PFSK-1 (cell line): Measurements from ENCODE around the gene ELMO2. TPM values are rescaled to one million over a fixed set of nuclear protein-coding genes. Genes with fewer than 3 reads are reported as not detected.

Source experiments
- FOXP2 ChIP-seq: optimal IDR thresholded peaks from 2 replicates; pipeline ENCODE3; 2011; ENCODE audit warnings: borderline replicate concordance, control low read depth, inconsistent platforms; ENCODE audit not compliant: insufficient read depth; ENCODE audit errors: extremely low read length, extremely low read depth
- POLR2AphosphoS5 ChIP-seq: IDR thresholded peaks from 2 replicates; pipeline ENCODE4 v1.6.1; 2012; ENCODE audit warnings: low read depth, mild to moderate bottlenecking, control low read depth, low read length, moderate library complexity
- REST ChIP-seq, 2 experiments: IDR thresholded peaks; 2 replicates each; pipeline versions ENCODE4 v1.6.1 to v1.8.0; 2011 to 2012; ENCODE audit warnings: low read depth in 2 of 2, low read length in 2 of 2, control low read depth in 1 of 2, inconsistent platforms in 1 of 2, mild to moderate bottlenecking in 1 of 2, moderate library complexity in 1 of 2; ENCODE audit not compliant: insufficient read depth in 1 of 2
- SIN3A ChIP-seq: IDR thresholded peaks from 2 replicates; pipeline ENCODE4 v1.6.1; 2012; ENCODE audit warnings: mild to moderate bottlenecking, low read length, moderate library complexity, borderline replicate concordance; ENCODE audit not compliant: insufficient read depth
- TAF1 ChIP-seq: IDR thresholded peaks from 2 replicates; pipeline ENCODE4 v1.6.1; 2012; ENCODE audit warnings: low read length, control low read depth, borderline replicate concordance; ENCODE audit not compliant: insufficient read depth
- polyA plus RNA-seq: library from polyadenylated mRNA; unstranded; fragments of >200 nt; gene quantifications from one replicate; pipeline ENCODE4 v1.2.1, GENCODE V29; 2012; ENCODE audit warnings: low read depth, missing spikeins; ENCODE audit not compliant: insufficient read length

ELMO2 gene
- polyA plus RNA-seq, result 37.7 TPM

DNA sequence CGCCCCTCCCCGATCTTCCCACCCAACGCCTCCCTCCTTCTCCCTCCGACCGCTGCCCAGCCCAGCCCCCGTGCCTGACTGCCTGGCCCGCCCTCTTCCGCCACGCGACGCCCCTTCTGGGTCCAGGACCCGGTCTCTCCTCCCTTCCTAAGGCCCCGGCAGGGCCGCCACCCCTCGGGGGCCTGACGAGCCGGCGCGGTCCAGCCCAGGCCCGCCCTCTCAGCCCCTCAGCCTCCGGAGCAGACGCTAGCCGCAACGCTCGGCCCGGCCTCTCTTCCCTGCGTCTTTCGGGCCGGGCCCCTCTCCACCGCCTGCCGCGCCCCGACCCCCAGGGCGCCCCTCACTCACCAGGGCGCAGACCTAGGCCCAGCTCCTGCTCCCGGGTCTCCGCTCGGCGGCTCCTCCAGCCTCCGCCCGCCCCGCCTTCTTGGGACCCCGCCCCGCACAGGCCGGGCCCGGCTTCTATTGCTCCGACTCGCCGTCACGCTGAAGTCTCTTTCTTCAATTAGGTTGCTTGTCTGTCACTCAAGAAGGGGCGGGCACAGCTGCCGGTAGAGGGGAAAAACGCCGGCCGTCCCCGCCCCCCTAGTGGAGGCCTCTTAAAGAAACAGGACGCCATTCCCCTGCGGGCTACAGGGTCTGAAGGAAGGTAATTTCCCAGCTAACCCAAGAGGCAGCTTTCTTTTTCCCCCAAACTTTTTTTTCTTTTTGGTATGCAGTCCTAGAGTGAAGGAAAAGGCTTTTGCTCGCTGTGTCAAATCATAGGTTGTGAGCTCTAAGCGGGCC, at the start of gene ELMO2:
Gene ELMO2 (minus strand): TSS at position 416 of the 786 bp plus-strand sequence. CDS start 12,133 bp downstream, outside the sequence.
- TF ChIP-seq SIN3A (no peak), FOXP2 (peak; percentile 42), POLR2AphosphoS5 (peak; percentile 44)

GRCh38 chr20:46455729-46456128, 49.3 kb upstream of the ELMO2 start:
- TF ChIP-seq REST (IDR thresholded peaks at IDR 0.05; ENCODE audit: insufficient read depth in 1 of 2, low read depth in 2 of 2, low read length in 2 of 2), result no peak
- no peak for TF ChIP-seq FOXP2
- no peak for TF ChIP-seq TAF1
- no peak for TF ChIP-seq POLR2AphosphoS5
- TF ChIP-seq SIN3A, result no peak

GRCh38 chr20:46446851-46447250, 40.4 kb upstream of the ELMO2 start:
- TF ChIP-seq FOXP2, result no peak
- no peak for TF ChIP-seq POLR2AphosphoS5
- no peak for TF ChIP-seq REST (IDR thresholded peaks at IDR 0.05; ENCODE audit: insufficient read depth in 1 of 2, low read depth in 2 of 2, low read length in 2 of 2)

DNA sequence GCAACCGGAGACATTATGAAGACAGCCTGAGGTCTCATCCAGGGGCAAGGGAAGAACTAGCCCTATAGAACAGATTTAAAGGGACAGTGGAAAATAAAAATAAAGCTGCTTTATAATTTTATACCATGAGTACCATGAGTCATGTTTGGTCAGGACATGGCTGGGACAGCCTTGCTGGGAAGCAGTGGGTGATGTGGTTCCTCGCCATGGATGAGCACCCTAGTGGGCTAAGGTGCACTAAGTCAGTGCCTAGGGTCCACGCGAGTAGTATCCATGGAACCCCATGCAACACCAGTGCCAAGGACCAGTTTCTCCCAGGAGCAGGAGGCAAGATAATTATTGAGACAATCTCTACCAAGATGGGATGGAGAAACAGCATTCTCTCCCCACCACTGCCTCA, 33.4 kb upstream of the ELMO2 start:
- TF ChIP-seq REST (IDR thresholded peaks at IDR 0.05; ENCODE audit: insufficient read depth in 1 of 2, low read depth in 2 of 2, low read length in 2 of 2) (no peak), TAF1 (no peak), POLR2AphosphoS5 (no peak)

- no peak for TF ChIP-seq POLR2AphosphoS5
- no peak for TF ChIP-seq TAF1
- TF ChIP-seq FOXP2, result no peak
- no peak for TF ChIP-seq SIN3A
- TF ChIP-seq REST (IDR thresholded peaks at IDR 0.05; ENCODE audit: insufficient read depth in 1 of 2, low read depth in 2 of 2, low read length in 2 of 2), result no peak
Observed at GRCh38 chr20:46438156-46438750, 31.8 kb upstream of the ELMO2 start.
